ENCODE data around the gene PPP1R8.

PPP1R8 gene

GRCh38 chr1:27858949-27859576, 28.5 kb downstream of the PPP1R8 start:
- H3K4me3 ChIP-seq (ENCODE audit: low read depth, low read length, poor library complexity, severe bottlenecking): no peak overlapping the region
- no peak overlapping the region for H2AFZ ChIP-seq (ENCODE audit: low read length)
- no peaks in the 10 kb centered on the region for H3K9me3 ChIP-seq (ENCODE audit: low read length)
- H3K4me2 ChIP-seq (ENCODE audit: low read length): no peak overlapping the region
- no peak overlapping the region for H3K9ac ChIP-seq (ENCODE audit: low read length)
- H3K36me3 ChIP-seq (ENCODE audit: insufficient read depth, low read length): no peaks in the 10 kb centered on the region
- H3K27me3 ChIP-seq (ENCODE audit: insufficient read depth, low read length): no peaks in the 10 kb centered on the region
- no peaks in the 10 kb centered on the region for H3K9me2 ChIP-seq (ENCODE audit: low read depth, low read length)
- peaks cover 17% of the 10 kb centered on the region for H3K4me1 ChIP-seq (ENCODE audit: insufficient read depth, low read length, severe bottlenecking)
- H3K79me2 ChIP-seq (ENCODE audit: insufficient read depth, low read length): no peaks in the 10 kb centered on the region
- H3K27ac ChIP-seq (ENCODE audit: low read depth, low read length, poor library complexity, severe bottlenecking): no peak overlapping the region
- no peaks in the 10 kb centered on the region for H4K20me1 ChIP-seq (ENCODE audit: insufficient read depth, low read length)
- no peaks in the 10 kb centered on the region for H3F3A ChIP-seq (ENCODE audit: insufficient read depth, low read length)
- TF ChIP-seq CTCF (IDR thresholded peaks at IDR 0.05; ENCODE audit: low read length): no peak
- no peak for TF ChIP-seq EZH2 (IDR thresholded peaks at IDR 0.05; ENCODE audit: borderline replicate concordance, low read length)

GRCh38 chr1:27861436-27861835, 30.9 kb downstream of the PPP1R8 start:
- Histone ChIP-seq H3K79me2 (ENCODE audit: insufficient read depth, low read length) (no peaks in the 10 kb centered on the region), H3K36me3 (ENCODE audit: insufficient read depth, low read length) (no peaks in the 10 kb centered on the region), H3K9ac (ENCODE audit: low read length) (no peak overlapping the region), H4K20me1 (ENCODE audit: insufficient read depth, low read length) (no peaks in the 10 kb centered on the region), H3K4me1 (ENCODE audit: insufficient read depth, low read length, severe bottlenecking) (peaks cover 21% of the 10 kb centered on the region), H2AFZ (ENCODE audit: low read length) (no peak overlapping the region), H3K27me3 (ENCODE audit: insufficient read depth, low read length) (no peaks in the 10 kb centered on the region), H3K4me3 (ENCODE audit: low read depth, low read length, poor library complexity, severe bottlenecking) (no peak overlapping the region), H3K4me2 (ENCODE audit: low read length) (no peak overlapping the region), H3K9me3 (ENCODE audit: low read length) (no peaks in the 10 kb centered on the region), H3F3A (ENCODE audit: insufficient read depth, low read length) (no peaks in the 10 kb centered on the region), H3K27ac (ENCODE audit: low read depth, low read length, poor library complexity, severe bottlenecking) (no peak overlapping the region), H3K9me2 (ENCODE audit: low read depth, low read length) (no peaks in the 10 kb centered on the region)
- TF ChIP-seq EZH2 (IDR thresholded peaks at IDR 0.05; ENCODE audit: borderline replicate concordance, low read length) (no peak), CTCF (IDR thresholded peaks at IDR 0.05; ENCODE audit: low read length) (no peak)

GRCh38 chr1:27862004-27862403, 31.4 kb downstream of the PPP1R8 start:
- TF ChIP-seq EZH2 (IDR thresholded peaks at IDR 0.05; ENCODE audit: borderline replicate concordance, low read length): no peak
- TF ChIP-seq CTCF (IDR thresholded peaks at IDR 0.05; ENCODE audit: low read length): no peak
- no peak overlapping the region for H3K27ac ChIP-seq (ENCODE audit: low read depth, low read length, poor library complexity, severe bottlenecking)
- no peak overlapping the region for H3K9ac ChIP-seq (ENCODE audit: low read length)
- no peak overlapping the region for H2AFZ ChIP-seq (ENCODE audit: low read length)
- H3K4me1 ChIP-seq (ENCODE audit: insufficient read depth, low read length, severe bottlenecking): peaks cover 23% of the 10 kb centered on the region
- no peaks in the 10 kb centered on the region for H3K9me3 ChIP-seq (ENCODE audit: low read length)
- H3K9me2 ChIP-seq (ENCODE audit: low read depth, low read length): no peaks in the 10 kb centered on the region
- no peaks in the 10 kb centered on the region for H3F3A ChIP-seq (ENCODE audit: insufficient read depth, low read length)
- H3K4me3 ChIP-seq (ENCODE audit: low read depth, low read length, poor library complexity, severe bottlenecking): no peak overlapping the region
- no peaks in the 10 kb centered on the region for H4K20me1 ChIP-seq (ENCODE audit: insufficient read depth, low read length)
- H3K4me2 ChIP-seq (ENCODE audit: low read length): no peak overlapping the region
- H3K36me3 ChIP-seq (ENCODE audit: insufficient read depth, low read length): no peaks in the 10 kb centered on the region
- H3K79me2 ChIP-seq (ENCODE audit: insufficient read depth, low read length): no peaks in the 10 kb centered on the region
- no peaks in the 10 kb centered on the region for H3K27me3 ChIP-seq (ENCODE audit: insufficient read depth, low read length)
